GM12878 (cell line): ENCODE measurements around the gene SHPK. TPM values are rescaled to one million over a fixed set of nuclear protein-coding genes. Genes with fewer than 3 reads are reported as not detected.

ENCODE experiments used
- ATAC-seq: fragments of 200-7000 bp; cut with Tn5 transposase; 3 replicates; pipeline ENCODE4 v1.9.1; 2020; ENCODE audit warnings: mild to moderate bottlenecking, moderate library complexity
- BruUV-seq: library from RNA; stranded (reverse); fragments of 400-500 nt; replicated peaks from 2 replicates; lab custom pipeline; 2021; lab: Mats Ljungman, UMichigan
- CTCF ChIA-PET: fragments of 300-600 bp; sonication (Branson Sonifier 250); formaldehyde crosslinking; extraction: SDS; loops from one replicate; lab custom pipeline; 2021; ENCODE audit warnings: inconsistent platforms; lab: Yijun Ruan, JAX
- POLR2A ChIA-PET: fragments of 350-600 bp; formaldehyde crosslinking; extraction: SDS; loops from one replicate; lab custom pipeline; 2021; ENCODE audit warnings: inconsistent platforms; lab: Charles Lee
- RAD21 ChIA-PET: fragments of 300-600 bp; sonication (Branson Sonifier 250); formaldehyde crosslinking; loops from one replicate; lab custom pipeline; 2023; ENCODE audit warnings: antibody characterized with exemption; ENCODE audit not compliant: unreplicated experiment; lab: Charles Lee
- SMC1A ChIA-PET: fragments of 300-600 bp; sonication (Branson Sonifier 250); formaldehyde crosslinking; loops from one replicate; lab custom pipeline; 2023; ENCODE audit not compliant: unreplicated experiment, uncharacterized antibody; lab: Charles Lee
- DNase-seq: peaks from one replicate; pipeline ENCODE4 v3.0.0-alpha.2; 2011; ENCODE audit warnings: low read depth, low spot score
- FAIRE-seq: peaks from 3 replicates; lab custom pipeline; 2011; peaks lifted over from hg19 to GRCh38; lab: Jason Lieb, UNC
- H2AFZ ChIP-seq: 2 replicates; pipeline ENCODE4 v1.6.0; 2011; ENCODE audit warnings: low read depth, low read length, control low read depth; ENCODE audit not compliant: control insufficient read depth
- H3K27ac ChIP-seq: 2 replicates; pipeline ENCODE4 v1.5.1; 2011; ENCODE audit warnings: control low read depth; ENCODE audit not compliant: control insufficient read depth, insufficient read depth
- H3K27me3 ChIP-seq, 2 experiments: replicated peaks in 1 of 2; 2 replicates each; pipeline versions ENCODE4 v1.6.0 to v1.6.1; 2011; ENCODE audit warnings: low read length in 1 of 2; ENCODE audit not compliant: control insufficient read depth in 2 of 2, insufficient read depth in 2 of 2
- H3K36me3 ChIP-seq, 2 experiments: 2 replicates each; pipeline ENCODE4 v1.5.1; 2011; ENCODE audit warnings: low read length in 1 of 2; ENCODE audit not compliant: control insufficient read depth in 2 of 2, insufficient read depth in 2 of 2
- H3K4me1 ChIP-seq: 2 replicates; pipeline ENCODE4 v1.6.1; 2011; ENCODE audit warnings: mild to moderate bottlenecking, low read length, moderate library complexity, mixed read lengths; ENCODE audit not compliant: control insufficient read depth, insufficient read depth
- H3K4me2 ChIP-seq: 2 replicates; pipeline ENCODE4 v1.6.0; 2011; ENCODE audit warnings: control low read depth; ENCODE audit not compliant: control insufficient read depth, insufficient read depth
- H3K4me3 ChIP-seq: fragments of 200-600 bp; sonication (generic); 2 replicates; pipeline ENCODE4 v1.5.1; 2016
- H3K79me2 ChIP-seq: 2 replicates; pipeline ENCODE4 v1.6.0; 2011; ENCODE audit warnings: low read length; ENCODE audit not compliant: control insufficient read depth, insufficient read depth
- H3K9ac ChIP-seq: 2 replicates; pipeline ENCODE4 v1.8.0; 2011; ENCODE audit warnings: low read length, control low read depth, mixed read lengths; ENCODE audit not compliant: control insufficient read depth, insufficient read depth
- H3K9me3 ChIP-seq: replicated peaks from 3 replicates; pipeline ENCODE4 v1.5.1; 2011; ENCODE audit warnings: mild to moderate bottlenecking, low read length; ENCODE audit not compliant: control insufficient read depth, insufficient read depth
- H4K20me1 ChIP-seq: 2 replicates; pipeline ENCODE4 v1.6.0; 2011; ENCODE audit not compliant: control insufficient read depth, insufficient read depth
- E4F1 ChIP-seq: fragments of 450-650 bp; IDR thresholded peaks from 2 replicates; pipeline ENCODE4 v1.6.1; 2018; ENCODE audit warnings: borderline replicate concordance, mild to moderate bottlenecking; ENCODE audit not compliant: partially characterized antibody
- EED ChIP-seq: sonication (generic); IDR thresholded peaks from 2 replicates; pipeline ENCODE4 v1.6.1; 2016; ENCODE audit warnings: antibody characterized with exemption, low read depth
- MTA3 ChIP-seq: IDR thresholded peaks from 2 replicates; pipeline ENCODE4 v1.6.1; 2012; ENCODE audit warnings: low read length, inconsistent platforms, borderline replicate concordance
- NFYA ChIP-seq: IDR thresholded peaks from 2 replicates; pipeline ENCODE4 v1.6.1; 2011; ENCODE audit warnings: low read depth, mild to moderate bottlenecking, low read length, improper control_type of control experiment, borderline replicate concordance
- PAX8 ChIP-seq: fragments of 450-650 bp; IDR thresholded peaks from 2 replicates; pipeline ENCODE4 v1.6.1; 2017; ENCODE audit warnings: mild to moderate bottlenecking, moderate library complexity
- ZNF207 ChIP-seq: fragments of 450-650 bp; IDR thresholded peaks from 2 replicates; pipeline ENCODE4 v1.6.1; 2014; ENCODE audit warnings: antibody characterized with exemption, mild to moderate bottlenecking, borderline replicate concordance
- WGBS: methylation state at CpG from one replicate; pipeline ENCODE4 v1.1.6; 2016; ENCODE audit warnings: low lambda C conversion rate; ENCODE audit not compliant: insufficient replicate concordance, insufficient coverage; ENCODE audit errors: missing lambda C conversion rate; 5-methylcytosine and 5-hydroxymethylcytosine counted together
- in situ Hi-C: fragments of 300-500 bp; cut with MboI; formaldehyde crosslinking; loops from 9 replicates; pipeline ENCODE4 v1.14.3; 2018; ENCODE audit warnings: mixed read lengths
- intact Hi-C: fragments of 100-400 bp; cut with micrococcal nuclease; formaldehyde crosslinking; loops from one replicate; pipeline ENCODE4 v1.14.2; 2022; ENCODE audit not compliant: unreplicated experiment
- polyA plus RNA-seq, 11 experiments: library from polyadenylated mRNA; depleted of rRNA in 4 of 11; unstranded in 6 of 11; stranded (reverse) in 5 of 11; fragments of >200 nt; fragmentation: Nextera tagmentation in 4 of 11; fragmentation: Illumina TruSeq in 1 of 11; extraction: Ambion mirVana in 4 of 11; extraction: Trizol in 1 of 11; gene quantifications; 1 replicate in 1 of 11; 2 replicates in 10 of 11; pipeline versions ENCODE4 v1.2.1 to v1.2.3, GENCODE V29; 2011 to 2016; ENCODE audit warnings: inconsistent platforms in 2 of 11, missing spikeins in 2 of 11, low read depth in 1 of 11
- total RNA-seq, 4 experiments: library from RNA; depleted of rRNA in 3 of 4; stranded (reverse); fragments of >200 nt in 3 of 4; fragmentation: Illumina TruSeq in 1 of 4; extraction: Trizol in 1 of 4; gene quantifications; 2 replicates each; pipeline versions ENCODE4 v1.2.1 to v1.2.3, GENCODE V29; 2013 to 2021
- TF ChIP-seq, protein P1 (sequence below): fragments of 450-650 bp; IDR thresholded peaks from 2 replicates; pipeline ENCODE4 v1.6.1; 2017; ENCODE audit warnings: low read depth, mild to moderate bottlenecking, moderate library complexity
- TF ChIP-seq, protein P2 (sequence below): fragments of 450-650 bp; IDR thresholded peaks from 2 replicates; pipeline ENCODE4 v1.6.1; 2016; ENCODE audit warnings: mild to moderate bottlenecking, moderate library complexity, borderline replicate concordance

Gene SHPK
- total and polyA plus RNA-seq, 10 of the 15 experiments (the other 5 are each of a cell fraction or from before 2014, with no cell fraction given) = 1.7 to 16.6 (median 12.9) TPM

DNA sequence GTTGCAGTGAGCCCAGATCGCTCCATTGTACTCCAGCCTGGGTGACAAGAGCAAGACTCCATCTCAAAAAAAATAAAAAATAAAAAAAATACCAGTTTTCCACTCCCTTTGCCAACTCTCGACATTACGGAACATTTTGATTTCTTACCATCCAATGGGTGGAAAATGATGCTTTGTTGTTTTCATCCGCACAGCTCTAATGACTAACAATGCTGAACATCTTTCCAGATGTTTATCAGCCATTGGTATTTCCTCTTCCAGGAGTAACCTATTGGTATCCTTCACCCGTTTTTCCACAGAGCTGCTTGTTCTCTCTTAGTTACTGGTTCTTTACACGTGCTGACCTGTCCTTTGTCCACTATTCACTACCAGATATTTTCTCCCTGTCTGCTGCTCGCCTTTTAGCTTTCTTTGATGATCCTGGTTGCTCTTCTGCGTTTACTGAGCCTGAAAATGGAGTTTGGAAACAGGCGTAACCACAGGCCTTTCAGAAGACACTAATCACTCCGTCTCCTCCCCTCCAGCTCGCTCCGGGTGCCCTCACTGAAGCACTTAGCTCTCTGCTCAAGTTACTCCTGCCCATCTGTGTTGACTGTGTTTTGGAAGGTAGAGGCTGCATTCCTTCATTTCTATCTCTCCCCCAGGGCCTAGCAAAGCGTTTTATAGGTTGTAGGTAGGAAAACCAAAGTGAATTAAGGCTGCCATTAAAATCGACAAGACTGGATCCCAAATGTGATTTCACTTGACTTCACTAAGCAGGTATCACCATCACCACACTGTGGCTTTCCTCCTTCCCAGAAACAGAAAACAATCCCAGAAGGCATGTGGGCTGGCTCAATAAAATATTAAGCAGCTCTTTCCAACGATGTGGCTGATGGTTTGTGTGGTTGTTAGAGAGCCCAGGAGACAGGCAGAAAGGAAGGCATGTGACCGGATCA, 8.9 kb downstream of the SHPK start:
- Histone ChIP-seq H3K9me3 (no peaks in the 10 kb centered on the region), H3K36me3 (peaks cover 11 to 12% of the 10 kb centered on the region in 2 experiments; a peak in 3 of 4 replicates), H3K9ac (no peak overlapping the region), H3K4me2 (no peak overlapping the region), H3K4me3 (no peak overlapping the region), H3K27ac (no peak overlapping the region), H2AFZ (no peak overlapping the region), H4K20me1 (no peaks in the 10 kb centered on the region), H3K4me1 (no peaks in the 10 kb centered on the region), H3K79me2 (no peaks in the 10 kb centered on the region), H3K27me3 (no peaks in the 10 kb centered on the region)
- no peak for FAIRE-seq
- 86% methylated on average over 16 of the region's 16 CpGs for WGBS
- RAD21 ChIA-PET = no interaction called here
- SMC1A ChIA-PET = interaction anchor here (1.1 kb wide), 1 partner anchor 9 kb away, joined by 3 read pairs; the partner anchor contains the start of genes CTNS and SHPK
- in situ Hi-C loops = no loop called here
- intact Hi-C loops = no loop called here
- no peak for DNase-seq
- CTCF ChIA-PET = interaction anchor here (1.0 to 2.1 kb wide), 2 partner anchors 9 to 25 kb away, joined by 4 to 9 read pairs; partner anchors contain the start of genes CTNS and SHPK
- ATAC-seq = no peak
- POLR2A ChIA-PET = no interaction called here
- TF ChIP-seq NFYA (no peak), MTA3 (no peak), E4F1 (no peak), EED (no peak), PAX8 (no peak), ZNF207 (no peak)
- TF ChIP-seq, protein P1, sequence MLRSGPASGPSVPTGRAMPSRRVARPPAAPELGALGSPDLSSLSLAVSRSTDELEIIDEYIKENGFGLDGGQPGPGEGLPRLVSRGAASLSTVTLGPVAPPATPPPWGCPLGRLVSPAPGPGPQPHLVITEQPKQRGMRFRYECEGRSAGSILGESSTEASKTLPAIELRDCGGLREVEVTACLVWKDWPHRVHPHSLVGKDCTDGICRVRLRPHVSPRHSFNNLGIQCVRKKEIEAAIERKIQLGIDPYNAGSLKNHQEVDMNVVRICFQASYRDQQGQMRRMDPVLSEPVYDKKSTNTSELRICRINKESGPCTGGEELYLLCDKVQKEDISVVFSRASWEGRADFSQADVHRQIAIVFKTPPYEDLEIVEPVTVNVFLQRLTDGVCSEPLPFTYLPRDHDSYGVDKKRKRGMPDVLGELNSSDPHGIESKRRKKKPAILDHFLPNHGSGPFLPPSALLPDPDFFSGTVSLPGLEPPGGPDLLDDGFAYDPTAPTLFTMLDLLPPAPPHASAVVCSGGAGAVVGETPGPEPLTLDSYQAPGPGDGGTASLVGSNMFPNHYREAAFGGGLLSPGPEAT = no peak
- TF ChIP-seq, protein P2, sequence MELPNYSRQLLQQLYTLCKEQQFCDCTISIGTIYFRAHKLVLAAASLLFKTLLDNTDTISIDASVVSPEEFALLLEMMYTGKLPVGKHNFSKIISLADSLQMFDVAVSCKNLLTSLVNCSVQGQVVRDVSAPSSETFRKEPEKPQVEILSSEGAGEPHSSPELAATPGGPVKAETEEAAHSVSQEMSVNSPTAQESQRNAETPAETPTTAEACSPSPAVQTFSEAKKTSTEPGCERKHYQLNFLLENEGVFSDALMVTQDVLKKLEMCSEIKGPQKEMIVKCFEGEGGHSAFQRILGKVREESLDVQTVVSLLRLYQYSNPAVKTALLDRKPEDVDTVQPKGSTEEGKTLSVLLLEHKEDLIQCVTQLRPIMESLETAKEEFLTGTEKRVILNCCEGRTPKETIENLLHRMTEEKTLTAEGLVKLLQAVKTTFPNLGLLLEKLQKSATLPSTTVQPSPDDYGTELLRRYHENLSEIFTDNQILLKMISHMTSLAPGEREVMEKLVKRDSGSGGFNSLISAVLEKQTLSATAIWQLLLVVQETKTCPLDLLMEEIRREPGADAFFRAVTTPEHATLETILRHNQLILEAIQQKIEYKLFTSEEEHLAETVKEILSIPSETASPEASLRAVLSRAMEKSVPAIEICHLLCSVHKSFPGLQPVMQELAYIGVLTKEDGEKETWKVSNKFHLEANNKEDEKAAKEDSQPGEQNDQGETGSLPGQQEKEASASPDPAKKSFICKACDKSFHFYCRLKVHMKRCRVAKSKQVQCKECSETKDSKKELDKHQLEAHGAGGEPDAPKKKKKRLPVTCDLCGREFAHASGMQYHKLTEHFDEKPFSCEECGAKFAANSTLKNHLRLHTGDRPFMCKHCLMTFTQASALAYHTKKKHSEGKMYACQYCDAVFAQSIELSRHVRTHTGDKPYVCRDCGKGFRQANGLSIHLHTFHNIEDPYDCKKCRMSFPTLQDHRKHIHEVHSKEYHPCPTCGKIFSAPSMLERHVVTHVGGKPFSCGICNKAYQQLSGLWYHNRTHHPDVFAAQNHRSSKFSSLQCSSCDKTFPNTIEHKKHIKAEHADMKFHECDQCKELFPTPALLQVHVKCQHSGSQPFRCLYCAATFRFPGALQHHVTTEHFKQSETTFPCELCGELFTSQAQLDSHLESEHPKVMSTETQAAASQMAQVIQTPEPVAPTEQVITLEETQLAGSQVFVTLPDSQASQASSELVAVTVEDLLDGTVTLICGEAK = no peak
- BruUV-seq = TSS peak; percentile 34
